WTC11 (cell line): ENCODE results near the gene MINDY1.

Source experiments
- ESRRA ChIP-seq: sonication (generic); formaldehyde crosslinking; IDR thresholded peaks from 2 replicates; pipeline ENCODE4 v1.8.1; 2022; ENCODE audit warnings: mild to moderate bottlenecking, missing genetic modification reagents, borderline replicate concordance
- GTF2I ChIP-seq: fragments of 250-450 bp; sonication (Bioruptor Pico); conservative IDR thresholded peaks from 2 replicates; pipeline ENCODE4 v1.4.0; 2021; ENCODE audit warnings: mild to moderate bottlenecking
- SP1 ChIP-seq: sonication (generic); formaldehyde crosslinking; conservative IDR thresholded peaks from 2 replicates; pipeline ENCODE4 v1.8.1; 2022; ENCODE audit warnings: missing genetic modification reagents
- ZNF121 ChIP-seq: sonication (generic); formaldehyde crosslinking; IDR thresholded peaks from 2 replicates; pipeline ENCODE4 v1.8.0; 2023; ENCODE audit warnings: missing genetic modification reagents
- TF ChIP-seq, protein P1 (sequence below): fragments of 200-600 bp; IDR thresholded peaks from 2 replicates; pipeline ENCODE4 v1.8.0; 2022; ENCODE audit warnings: antibody characterized with exemption
- TF ChIP-seq, protein P2 (sequence below): sonication (generic); formaldehyde crosslinking; IDR thresholded peaks from 2 replicates; pipeline ENCODE4 v1.8.1; 2022; ENCODE audit warnings: missing genetic modification reagents, borderline replicate concordance
- TF ChIP-seq, protein P3 (sequence below): fragments of 250-450 bp; sonication (Bioruptor Pico); conservative IDR thresholded peaks from 2 replicates; pipeline ENCODE4 v1.9.0; 2021; ENCODE audit warnings: mild to moderate bottlenecking
- TF ChIP-seq, protein P4 (sequence below): sonication (generic); formaldehyde crosslinking; IDR thresholded peaks from 2 replicates; pipeline ENCODE4 v1.8.1; 2023; ENCODE audit warnings: mild to moderate bottlenecking, missing genetic modification reagents
- TF ChIP-seq, protein P5 (sequence below): sonication (generic); formaldehyde crosslinking; IDR thresholded peaks from 2 replicates; pipeline ENCODE4 v1.8.1; 2023; ENCODE audit warnings: mild to moderate bottlenecking, missing genetic modification reagents, moderate library complexity
- TF ChIP-seq, protein P6 (sequence below): sonication (generic); formaldehyde crosslinking; IDR thresholded peaks from 2 replicates; pipeline ENCODE4 v1.8.1; 2023; ENCODE audit warnings: mild to moderate bottlenecking, missing genetic modification reagents
- TF ChIP-seq, protein P7 (sequence below): sonication (generic); formaldehyde crosslinking; IDR thresholded peaks from 2 replicates; pipeline ENCODE4 v1.8.0; 2022; ENCODE audit warnings: mild to moderate bottlenecking, missing genetic modification reagents

DNA sequence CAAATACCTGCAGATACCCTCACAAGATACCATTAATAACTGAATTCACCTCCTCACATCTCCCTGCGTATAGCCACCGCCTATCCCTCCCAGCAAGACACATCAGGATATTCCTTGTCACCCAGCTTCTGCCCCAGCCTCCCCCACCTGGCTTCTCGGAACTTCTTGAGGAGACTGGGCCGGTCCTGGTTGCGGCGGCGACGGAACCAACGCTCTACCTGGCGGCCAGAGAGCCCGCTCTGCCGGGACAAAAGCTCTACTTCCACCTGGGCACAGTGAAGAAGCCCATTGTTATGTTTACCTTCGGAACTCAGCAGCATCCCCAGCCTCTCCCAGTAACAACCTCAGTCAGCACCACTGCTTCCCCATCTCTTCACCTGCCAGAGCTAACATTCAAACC is 38.8 kb downstream of the MINDY1 start:
- TF ChIP-seq, protein P1, sequence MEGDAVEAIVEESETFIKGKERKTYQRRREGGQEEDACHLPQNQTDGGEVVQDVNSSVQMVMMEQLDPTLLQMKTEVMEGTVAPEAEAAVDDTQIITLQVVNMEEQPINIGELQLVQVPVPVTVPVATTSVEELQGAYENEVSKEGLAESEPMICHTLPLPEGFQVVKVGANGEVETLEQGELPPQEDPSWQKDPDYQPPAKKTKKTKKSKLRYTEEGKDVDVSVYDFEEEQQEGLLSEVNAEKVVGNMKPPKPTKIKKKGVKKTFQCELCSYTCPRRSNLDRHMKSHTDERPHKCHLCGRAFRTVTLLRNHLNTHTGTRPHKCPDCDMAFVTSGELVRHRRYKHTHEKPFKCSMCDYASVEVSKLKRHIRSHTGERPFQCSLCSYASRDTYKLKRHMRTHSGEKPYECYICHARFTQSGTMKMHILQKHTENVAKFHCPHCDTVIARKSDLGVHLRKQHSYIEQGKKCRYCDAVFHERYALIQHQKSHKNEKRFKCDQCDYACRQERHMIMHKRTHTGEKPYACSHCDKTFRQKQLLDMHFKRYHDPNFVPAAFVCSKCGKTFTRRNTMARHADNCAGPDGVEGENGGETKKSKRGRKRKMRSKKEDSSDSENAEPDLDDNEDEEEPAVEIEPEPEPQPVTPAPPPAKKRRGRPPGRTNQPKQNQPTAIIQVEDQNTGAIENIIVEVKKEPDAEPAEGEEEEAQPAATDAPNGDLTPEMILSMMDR, result no peak
- no peak for TF ChIP-seq ZNF121 (CRISPR knock-in tag)
- TF ChIP-seq, protein P2, sequence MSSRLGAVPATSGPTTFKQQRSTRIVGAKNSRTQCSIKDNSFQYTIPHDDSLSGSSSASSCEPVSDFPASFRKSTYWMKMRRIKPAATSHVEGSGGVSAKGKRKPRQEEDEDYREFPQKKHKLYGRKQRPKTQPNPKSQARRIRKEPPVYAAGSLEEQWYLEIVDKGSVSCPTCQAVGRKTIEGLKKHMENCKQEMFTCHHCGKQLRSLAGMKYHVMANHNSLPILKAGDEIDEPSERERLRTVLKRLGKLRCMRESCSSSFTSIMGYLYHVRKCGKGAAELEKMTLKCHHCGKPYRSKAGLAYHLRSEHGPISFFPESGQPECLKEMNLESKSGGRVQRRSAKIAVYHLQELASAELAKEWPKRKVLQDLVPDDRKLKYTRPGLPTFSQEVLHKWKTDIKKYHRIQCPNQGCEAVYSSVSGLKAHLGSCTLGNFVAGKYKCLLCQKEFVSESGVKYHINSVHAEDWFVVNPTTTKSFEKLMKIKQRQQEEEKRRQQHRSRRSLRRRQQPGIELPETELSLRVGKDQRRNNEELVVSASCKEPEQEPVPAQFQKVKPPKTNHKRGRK (CRISPR knock-in tag), result no peak
- TF ChIP-seq, protein P3, sequence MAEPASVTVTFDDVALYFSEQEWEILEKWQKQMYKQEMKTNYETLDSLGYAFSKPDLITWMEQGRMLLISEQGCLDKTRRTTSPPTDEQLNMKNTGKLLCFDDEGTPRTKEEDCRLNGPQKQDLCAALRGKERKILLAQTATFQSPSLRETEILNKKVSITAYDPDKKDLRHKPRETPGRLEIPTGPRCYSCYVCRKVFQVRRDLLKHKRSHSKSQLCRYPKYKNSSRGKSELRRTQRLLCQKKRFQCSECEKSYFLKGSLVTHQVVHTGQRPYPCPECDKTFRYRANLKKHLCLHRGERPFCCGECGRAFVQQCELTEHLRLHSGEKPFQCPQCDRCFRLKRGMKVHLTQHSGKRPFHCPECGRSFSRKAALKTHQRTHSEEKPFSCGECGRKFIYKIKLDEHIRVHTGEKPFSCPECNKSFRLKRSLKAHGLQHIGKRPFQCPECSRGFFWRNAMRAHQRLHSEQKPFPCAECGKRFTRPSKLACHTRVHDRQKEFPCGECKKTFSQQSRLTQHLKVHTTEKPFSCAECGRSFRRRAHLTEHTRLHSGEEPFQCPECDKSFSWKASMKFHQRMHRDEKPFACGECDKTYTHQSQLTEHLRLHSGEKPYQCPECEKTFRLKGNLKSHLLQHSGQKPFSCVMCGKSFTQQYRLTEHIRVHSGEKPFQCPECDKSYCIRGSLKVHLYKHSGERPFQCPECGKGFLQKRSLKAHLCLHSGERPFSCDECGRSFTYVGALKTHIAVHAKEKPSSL (CRISPR knock-in tag), result no peak
- TF ChIP-seq, protein P4, sequence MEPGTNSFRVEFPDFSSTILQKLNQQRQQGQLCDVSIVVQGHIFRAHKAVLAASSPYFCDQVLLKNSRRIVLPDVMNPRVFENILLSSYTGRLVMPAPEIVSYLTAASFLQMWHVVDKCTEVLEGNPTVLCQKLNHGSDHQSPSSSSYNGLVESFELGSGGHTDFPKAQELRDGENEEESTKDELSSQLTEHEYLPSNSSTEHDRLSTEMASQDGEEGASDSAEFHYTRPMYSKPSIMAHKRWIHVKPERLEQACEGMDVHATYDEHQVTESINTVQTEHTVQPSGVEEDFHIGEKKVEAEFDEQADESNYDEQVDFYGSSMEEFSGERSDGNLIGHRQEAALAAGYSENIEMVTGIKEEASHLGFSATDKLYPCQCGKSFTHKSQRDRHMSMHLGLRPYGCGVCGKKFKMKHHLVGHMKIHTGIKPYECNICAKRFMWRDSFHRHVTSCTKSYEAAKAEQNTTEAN (CRISPR knock-in tag), result no peak
- TF ChIP-seq, protein P5, sequence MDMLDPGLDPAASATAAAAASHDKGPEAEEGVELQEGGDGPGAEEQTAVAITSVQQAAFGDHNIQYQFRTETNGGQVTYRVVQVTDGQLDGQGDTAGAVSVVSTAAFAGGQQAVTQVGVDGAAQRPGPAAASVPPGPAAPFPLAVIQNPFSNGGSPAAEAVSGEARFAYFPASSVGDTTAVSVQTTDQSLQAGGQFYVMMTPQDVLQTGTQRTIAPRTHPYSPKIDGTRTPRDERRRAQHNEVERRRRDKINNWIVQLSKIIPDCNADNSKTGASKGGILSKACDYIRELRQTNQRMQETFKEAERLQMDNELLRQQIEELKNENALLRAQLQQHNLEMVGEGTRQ (CRISPR knock-in tag), result no peak
- no peak for TF ChIP-seq ESRRA (CRISPR knock-in tag)
- TF ChIP-seq, protein P6, sequence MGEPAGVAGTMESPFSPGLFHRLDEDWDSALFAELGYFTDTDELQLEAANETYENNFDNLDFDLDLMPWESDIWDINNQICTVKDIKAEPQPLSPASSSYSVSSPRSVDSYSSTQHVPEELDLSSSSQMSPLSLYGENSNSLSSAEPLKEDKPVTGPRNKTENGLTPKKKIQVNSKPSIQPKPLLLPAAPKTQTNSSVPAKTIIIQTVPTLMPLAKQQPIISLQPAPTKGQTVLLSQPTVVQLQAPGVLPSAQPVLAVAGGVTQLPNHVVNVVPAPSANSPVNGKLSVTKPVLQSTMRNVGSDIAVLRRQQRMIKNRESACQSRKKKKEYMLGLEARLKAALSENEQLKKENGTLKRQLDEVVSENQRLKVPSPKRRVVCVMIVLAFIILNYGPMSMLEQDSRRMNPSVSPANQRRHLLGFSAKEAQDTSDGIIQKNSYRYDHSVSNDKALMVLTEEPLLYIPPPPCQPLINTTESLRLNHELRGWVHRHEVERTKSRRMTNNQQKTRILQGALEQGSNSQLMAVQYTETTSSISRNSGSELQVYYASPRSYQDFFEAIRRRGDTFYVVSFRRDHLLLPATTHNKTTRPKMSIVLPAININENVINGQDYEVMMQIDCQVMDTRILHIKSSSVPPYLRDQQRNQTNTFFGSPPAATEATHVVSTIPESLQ (CRISPR knock-in tag), result no peak
- TF ChIP-seq, protein P7, sequence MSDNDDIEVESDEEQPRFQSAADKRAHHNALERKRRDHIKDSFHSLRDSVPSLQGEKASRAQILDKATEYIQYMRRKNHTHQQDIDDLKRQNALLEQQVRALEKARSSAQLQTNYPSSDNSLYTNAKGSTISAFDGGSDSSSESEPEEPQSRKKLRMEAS, result no peak
- TF ChIP-seq SP1, result no peak
- TF ChIP-seq GTF2I (CRISPR knock-in tag), result no peak
